Measurements from ENCODE around the gene NPAP1.
A peak's percentile ranks its signal among the peaks of the same experiment; 100 is the strongest.

NPAP1 gene

DNA sequence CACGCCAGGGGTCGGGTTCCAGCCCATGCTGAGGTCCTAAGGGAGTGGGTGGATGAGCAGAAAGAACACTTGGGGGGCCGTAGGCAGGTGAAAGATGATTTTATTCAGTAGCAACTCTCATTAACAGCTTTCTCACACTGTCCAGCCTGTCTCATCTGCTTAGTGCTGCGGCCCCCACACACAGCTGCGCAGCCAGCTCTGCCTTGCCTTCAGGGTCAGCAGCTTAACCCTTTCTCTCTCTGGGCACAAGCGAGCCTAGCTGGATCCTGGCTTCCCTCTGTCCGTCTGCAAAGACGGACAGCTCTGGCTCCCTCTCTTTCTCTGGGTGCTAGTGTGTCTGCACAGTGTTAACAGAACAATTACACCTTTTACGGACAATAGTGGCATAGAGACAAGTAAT is 21.3 kb downstream of the NPAP1 start:
- H3K9me2 ChIP-seq (replicated peaks; ENCODE audit: low read depth, low read length) = no peaks in the 10 kb centered on the region
- H3K79me2 ChIP-seq (ENCODE audit: insufficient read depth, low read length) = no peaks in the 10 kb centered on the region
- no peak overlapping the region for H3K4me3 ChIP-seq (ENCODE audit: low read length, poor library complexity, severe bottlenecking)
- no peaks in the 10 kb centered on the region for H4K20me1 ChIP-seq (ENCODE audit: insufficient read depth, low read length, poor library complexity, severe bottlenecking)
- no peak overlapping the region for H3K9ac ChIP-seq (ENCODE audit: low read depth, low read length, poor library complexity, severe bottlenecking)
- H3F3A ChIP-seq (ENCODE audit: low read depth) = no peaks in the 10 kb centered on the region
- H3K4me1 ChIP-seq (ENCODE audit: insufficient read depth, low read length, poor library complexity, severe bottlenecking) = no peaks in the 10 kb centered on the region
- TF ChIP-seq EZH2phosphoT487 (IDR thresholded peaks at IDR 0.05; ENCODE audit: borderline replicate concordance) = no peak
- TF ChIP-seq, protein P1, sequence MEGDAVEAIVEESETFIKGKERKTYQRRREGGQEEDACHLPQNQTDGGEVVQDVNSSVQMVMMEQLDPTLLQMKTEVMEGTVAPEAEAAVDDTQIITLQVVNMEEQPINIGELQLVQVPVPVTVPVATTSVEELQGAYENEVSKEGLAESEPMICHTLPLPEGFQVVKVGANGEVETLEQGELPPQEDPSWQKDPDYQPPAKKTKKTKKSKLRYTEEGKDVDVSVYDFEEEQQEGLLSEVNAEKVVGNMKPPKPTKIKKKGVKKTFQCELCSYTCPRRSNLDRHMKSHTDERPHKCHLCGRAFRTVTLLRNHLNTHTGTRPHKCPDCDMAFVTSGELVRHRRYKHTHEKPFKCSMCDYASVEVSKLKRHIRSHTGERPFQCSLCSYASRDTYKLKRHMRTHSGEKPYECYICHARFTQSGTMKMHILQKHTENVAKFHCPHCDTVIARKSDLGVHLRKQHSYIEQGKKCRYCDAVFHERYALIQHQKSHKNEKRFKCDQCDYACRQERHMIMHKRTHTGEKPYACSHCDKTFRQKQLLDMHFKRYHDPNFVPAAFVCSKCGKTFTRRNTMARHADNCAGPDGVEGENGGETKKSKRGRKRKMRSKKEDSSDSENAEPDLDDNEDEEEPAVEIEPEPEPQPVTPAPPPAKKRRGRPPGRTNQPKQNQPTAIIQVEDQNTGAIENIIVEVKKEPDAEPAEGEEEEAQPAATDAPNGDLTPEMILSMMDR (conservative IDR thresholded peaks at IDR 0.05; ENCODE audit: low read length) = no peak
- no peak overlapping the region for H3K4me2 ChIP-seq (ENCODE audit: low read depth, low read length, poor library complexity, severe bottlenecking)
- H3K27me3 ChIP-seq (ENCODE audit: insufficient read depth, low read length, poor library complexity, severe bottlenecking) = no peaks in the 10 kb centered on the region
- H2AFZ ChIP-seq (ENCODE audit: low read length) = no peak overlapping the region
- no peaks in the 10 kb centered on the region for H3K9me3 ChIP-seq (ENCODE audit: insufficient read depth, low read depth, low read length)
- H3K36me3 ChIP-seq (ENCODE audit: insufficient read depth, low read length) = no peaks in the 10 kb centered on the region

DNA sequence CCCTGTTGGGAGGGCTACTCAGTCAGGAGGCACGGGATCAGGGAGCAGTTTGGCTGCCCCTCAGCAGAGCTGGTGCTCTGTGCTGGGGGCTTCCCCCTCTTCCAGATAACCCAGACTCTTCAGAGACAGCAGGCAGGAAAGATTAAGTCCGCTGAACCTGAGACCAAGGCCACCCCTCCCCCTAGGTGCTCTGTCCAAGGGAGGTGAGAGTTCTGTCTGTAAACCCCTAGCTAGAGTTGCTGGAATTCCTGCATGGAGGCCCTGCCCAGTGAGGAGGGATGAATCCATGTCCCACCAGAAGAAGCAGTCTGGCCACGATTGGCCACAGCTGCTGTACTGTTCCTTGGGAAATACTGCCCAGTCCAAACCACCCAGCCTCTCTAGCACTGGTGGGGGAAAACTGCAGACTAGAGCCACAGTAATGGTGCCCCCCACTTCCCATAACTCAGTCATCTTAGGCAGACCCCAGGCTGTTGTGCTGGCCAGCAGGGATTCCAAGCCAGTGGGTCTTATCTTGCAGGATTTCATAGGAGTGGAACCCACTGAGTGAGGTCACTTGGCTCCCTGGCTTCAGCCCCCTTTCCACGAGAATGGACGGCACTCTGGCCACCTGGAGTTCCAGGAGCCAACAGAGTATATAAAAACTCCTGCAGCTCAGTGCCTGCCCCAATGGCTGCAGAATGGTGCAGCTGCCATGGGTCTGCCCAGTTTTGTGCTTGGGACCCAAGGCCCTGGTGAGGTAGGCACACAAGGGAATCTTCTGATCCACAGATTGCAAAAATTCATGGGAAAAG is 42.9 kb downstream of the NPAP1 start:
- H3F3A ChIP-seq (ENCODE audit: low read depth) = no peaks in the 10 kb centered on the region
- H3K36me3 ChIP-seq (ENCODE audit: insufficient read depth, low read length) = no peaks in the 10 kb centered on the region
- H3K27me3 ChIP-seq (ENCODE audit: insufficient read depth, low read length, poor library complexity, severe bottlenecking) = no peaks in the 10 kb centered on the region
- H3K9ac ChIP-seq (ENCODE audit: low read depth, low read length, poor library complexity, severe bottlenecking) = no peak overlapping the region
- TF ChIP-seq, protein P1 (conservative IDR thresholded peaks at IDR 0.05; ENCODE audit: low read length) = no peak
- TF ChIP-seq EZH2phosphoT487 (IDR thresholded peaks at IDR 0.05; ENCODE audit: borderline replicate concordance) = no peak
- no peaks in the 10 kb centered on the region for H3K79me2 ChIP-seq (ENCODE audit: insufficient read depth, low read length)
- H2AFZ ChIP-seq (ENCODE audit: low read length) = no peak overlapping the region
- no peaks in the 10 kb centered on the region for H3K4me1 ChIP-seq (ENCODE audit: insufficient read depth, low read length, poor library complexity, severe bottlenecking)
- H3K9me3 ChIP-seq (ENCODE audit: insufficient read depth, low read depth, low read length) = no peaks in the 10 kb centered on the region
- H3K4me2 ChIP-seq (ENCODE audit: low read depth, low read length, poor library complexity, severe bottlenecking) = no peak overlapping the region
- H3K9me2 ChIP-seq (replicated peaks; ENCODE audit: low read depth, low read length) = no peaks in the 10 kb centered on the region
- no peak overlapping the region for H3K4me3 ChIP-seq (ENCODE audit: low read length, poor library complexity, severe bottlenecking)
- H4K20me1 ChIP-seq (ENCODE audit: insufficient read depth, low read length, poor library complexity, severe bottlenecking) = no peaks in the 10 kb centered on the region

DNA sequence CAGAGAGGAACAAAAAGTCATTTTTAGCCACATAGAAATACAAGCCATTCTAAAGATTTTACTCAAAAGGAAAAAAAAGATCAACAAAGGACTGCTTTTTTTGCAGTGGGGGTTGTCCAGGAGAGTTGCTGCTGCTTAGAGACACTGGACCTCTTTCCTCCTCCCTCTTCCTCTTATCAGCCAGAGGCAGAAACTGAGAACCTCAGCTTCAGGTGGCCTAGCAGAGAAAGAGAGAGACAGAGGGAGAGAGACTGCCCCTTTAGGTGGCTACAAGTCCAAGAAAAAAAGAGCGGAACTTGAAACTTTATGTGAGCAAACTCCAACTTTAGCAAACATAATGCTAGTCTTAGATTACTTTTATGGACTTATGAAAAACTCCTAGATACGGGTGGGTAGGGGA is 54.2 kb downstream of the NPAP1 start:
- H3K4me1 ChIP-seq (ENCODE audit: insufficient read depth, low read length, poor library complexity, severe bottlenecking) = peaks cover 4% of the 10 kb centered on the region
- no peaks in the 10 kb centered on the region for H3K9me2 ChIP-seq (replicated peaks; ENCODE audit: low read depth, low read length)
- H4K20me1 ChIP-seq (ENCODE audit: insufficient read depth, low read length, poor library complexity, severe bottlenecking) = no peaks in the 10 kb centered on the region
- H3K9me3 ChIP-seq (ENCODE audit: insufficient read depth, low read depth, low read length) = no peaks in the 10 kb centered on the region
- H3K4me2 ChIP-seq (ENCODE audit: low read depth, low read length, poor library complexity, severe bottlenecking) = no peak overlapping the region
- H2AFZ ChIP-seq (ENCODE audit: low read length) = peak overlapping the region; percentile 11
- no peaks in the 10 kb centered on the region for H3K79me2 ChIP-seq (ENCODE audit: insufficient read depth, low read length)
- no peak for TF ChIP-seq EZH2phosphoT487 (IDR thresholded peaks at IDR 0.05; ENCODE audit: borderline replicate concordance)
- TF ChIP-seq, protein P1 (conservative IDR thresholded peaks at IDR 0.05; ENCODE audit: low read length) = no peak
- H3K4me3 ChIP-seq (ENCODE audit: low read length, poor library complexity, severe bottlenecking) = no peak overlapping the region
- no peak overlapping the region for H3K9ac ChIP-seq (ENCODE audit: low read depth, low read length, poor library complexity, severe bottlenecking)
- no peaks in the 10 kb centered on the region for H3F3A ChIP-seq (ENCODE audit: low read depth)
- no peaks in the 10 kb centered on the region for H3K36me3 ChIP-seq (ENCODE audit: insufficient read depth, low read length)
- H3K27me3 ChIP-seq (ENCODE audit: insufficient read depth, low read length, poor library complexity, severe bottlenecking) = no peaks in the 10 kb centered on the region

All from Loucy (cell line).